A549 (cell line): Measurements from ENCODE around the gene INPP4B. TPM values are rescaled to one million over a fixed set of nuclear protein-coding genes. Genes with fewer than 3 reads are reported as not detected.
"Not testable (repeated sequence)": the region's sequence is repeated elsewhere in the genome, so short reads cannot be mapped to it uniquely, and the experiment has no call there.

ENCODE experiments used
- ATAC-seq, 2 experiments: fragments of 200-7000 bp in 1 of 2; fragments of >200 bp in 1 of 2; cut with Nextera tagmentation in 1 of 2; cut with Tn5 transposase in 1 of 2; 3 replicates each; pipeline versions ENCODE4 v1.8.0 to v1.9.1; 2018 to 2020; ENCODE audit warnings: mild to moderate bottlenecking in 1 of 2, moderate library complexity in 1 of 2
- CTCF ChIA-PET: fragments of 300-600 bp; sonication (Branson Sonifier 250); formaldehyde crosslinking; extraction: SDS; loops from one replicate; lab custom pipeline; 2021; ENCODE audit warnings: antibody characterized with exemption, inconsistent platforms; lab: Yijun Ruan, JAX
- POLR2A ChIA-PET: fragments of 350-600 bp; formaldehyde crosslinking; extraction: SDS; loops from one replicate; lab custom pipeline; 2021; ENCODE audit warnings: antibody characterized with exemption, inconsistent platforms; lab: Yijun Ruan, JAX
- DNase-seq, 2 experiments: peaks; one replicate each; pipeline versions ENCODE4 v3.0.0 to v3.0.0-alpha.2; 2011 to 2016; ENCODE audit warnings: low read depth in 1 of 2, low spot score in 1 of 2
- FAIRE-seq: peaks from 2 replicates; lab custom pipeline; 2011; peaks lifted over from hg19 to GRCh38; lab: Jason Lieb, UNC
- H3K27ac ChIP-seq, 2 experiments: fragments of >200 bp; sonication (Bioruptor Twin); formaldehyde crosslinking; 3 replicates each; pipeline ENCODE4 v1.5.1; 2016 to 2017
- H3K4me1 ChIP-seq: fragments of >200 bp; sonication (Bioruptor Twin); formaldehyde crosslinking; 3 replicates; pipeline ENCODE4 v1.6.1; 2016
- H3K4me2 ChIP-seq: fragments of >200 bp; sonication (Bioruptor Twin); formaldehyde crosslinking; 3 replicates; pipeline ENCODE4 v1.6.1; 2016
- H3K4me3 ChIP-seq: fragments of >200 bp; sonication (Bioruptor Twin); formaldehyde crosslinking; 3 replicates; pipeline ENCODE4 v1.5.1; 2016
- H3K9me3 ChIP-seq: fragments of >200 bp; sonication (Bioruptor Twin); formaldehyde crosslinking; 3 replicates; pipeline ENCODE4 v1.6.1; 2016
- CBX2 ChIP-seq: fragments of 200-600 bp; sonication (generic); IDR thresholded peaks from 2 replicates; pipeline ENCODE4 v1.6.1; 2016; ENCODE audit warnings: low read depth, mild to moderate bottlenecking, borderline replicate concordance
- CHD4 ChIP-seq: fragments of 200-600 bp; sonication (generic); IDR thresholded peaks from 2 replicates; pipeline ENCODE4 v1.6.1; 2016; ENCODE audit warnings: antibody characterized with exemption, mild to moderate bottlenecking, borderline replicate concordance
- E2F6 ChIP-seq: IDR thresholded peaks from 2 replicates; pipeline ENCODE4 v1.6.1; 2012; ENCODE audit warnings: low read depth, borderline replicate concordance
- EHF ChIP-seq: fragments of 250-450 bp; sonication (Bioruptor Pico); IDR thresholded peaks from 2 replicates; pipeline ENCODE4 v1.5.0; 2020; ENCODE audit warnings: mild to moderate bottlenecking
- EHMT2 ChIP-seq: fragments of 200-600 bp; sonication (generic); IDR thresholded peaks from 2 replicates; pipeline ENCODE4 v1.6.1; 2016; ENCODE audit warnings: antibody characterized with exemption, low read depth, mild to moderate bottlenecking, moderate library complexity
- FOXS1 ChIP-seq: fragments of 250-450 bp; sonication (Bioruptor Pico); IDR thresholded peaks from 2 replicates; pipeline ENCODE4 v1.5.0; 2020; ENCODE audit warnings: mild to moderate bottlenecking, moderate library complexity
- GATA3 ChIP-seq: IDR thresholded peaks from 2 replicates; pipeline ENCODE4 v1.6.1; 2012; ENCODE audit warnings: borderline replicate concordance
- HOXB5 ChIP-seq: fragments of 250-450 bp; sonication (Bioruptor Pico); IDR thresholded peaks from 2 replicates; pipeline ENCODE4 v1.5.0; 2020; ENCODE audit warnings: mild to moderate bottlenecking, moderate library complexity
- JUNB ChIP-seq: fragments of >200 bp; sonication (Bioruptor Twin); formaldehyde crosslinking; IDR thresholded peaks from 2 replicates; pipeline ENCODE4 v1.6.1; 2016
- KDM5A ChIP-seq: fragments of 200-600 bp; sonication (generic); IDR thresholded peaks from 2 replicates; pipeline ENCODE4 v1.6.1; 2016; ENCODE audit warnings: antibody characterized with exemption, mild to moderate bottlenecking
- MYC ChIP-seq: IDR thresholded peaks from 2 replicates; pipeline ENCODE4 v1.6.1; 2012; ENCODE audit warnings: mild to moderate bottlenecking, inconsistent platforms, low read length, improper control_type of control experiment, borderline replicate concordance
- NFE2L2 ChIP-seq: fragments of 150-350 bp; conservative IDR thresholded peaks from 2 replicates; pipeline ENCODE4 v1.6.1; 2014; ENCODE audit warnings: low read length
- NPAS2 ChIP-seq: fragments of 250-450 bp; sonication (Bioruptor Pico); IDR thresholded peaks from 2 replicates; pipeline ENCODE4 v1.8.0; 2022; ENCODE audit warnings: mild to moderate bottlenecking, moderate library complexity, borderline replicate concordance
- PHF8 ChIP-seq: fragments of 200-600 bp; sonication (generic); IDR thresholded peaks from 2 replicates; pipeline ENCODE4 v1.6.1; 2016; ENCODE audit warnings: low read depth, mild to moderate bottlenecking, antibody characterized with exemption, moderate library complexity, borderline replicate concordance
- POLR2A ChIP-seq: IDR thresholded peaks from 2 replicates; pipeline ENCODE4 v1.6.1; 2012; ENCODE audit warnings: mild to moderate bottlenecking, low read length
- POLR2AphosphoS2 ChIP-seq: conservative IDR thresholded peaks from 2 replicates; pipeline ENCODE4 v1.6.1; 2012; ENCODE audit warnings: low read length, improper control_type of control experiment, inconsistent platforms
- TP53 ChIP-seq: fragments of 250-450 bp; sonication (Bioruptor Pico); IDR thresholded peaks from 2 replicates; pipeline ENCODE4 v1.5.0; 2021; ENCODE audit warnings: mild to moderate bottlenecking, moderate library complexity
- ZNF302 ChIP-seq: fragments of 250-450 bp; sonication (Bioruptor Pico); IDR thresholded peaks from 2 replicates; pipeline ENCODE4 v1.9.0; 2021; ENCODE audit warnings: inconsistent platforms, mild to moderate bottlenecking, moderate library complexity
- WGBS: methylation state at CpG from one replicate; pipeline ENCODE4 v1.1.6; 2017; ENCODE audit errors: missing lambda C conversion rate; 5-methylcytosine and 5-hydroxymethylcytosine counted together
- polyA plus RNA-seq, 4 experiments: library from polyadenylated mRNA; depleted of rRNA in 3 of 4; stranded (reverse); fragments of >200 nt; fragmentation: RNase III in 1 of 4; extraction: RNeasy Plus Mini Kit Qiagen cat#74134 plus additional on column Dnase treatment in 1 of 4; gene quantifications; 2 replicates in 3 of 4; 3 replicates in 1 of 4; pipeline ENCODE4 v1.2.3, GENCODE V29; 2011 to 2017
- TF ChIP-seq, protein P1 (sequence below): fragments of 250-450 bp; sonication (Bioruptor Pico); IDR thresholded peaks from 2 replicates; pipeline ENCODE4 v1.5.0; 2020; ENCODE audit warnings: low read depth, mild to moderate bottlenecking, moderate library complexity
- TF ChIP-seq, protein P2 (sequence below): fragments of 150-350 bp; IDR thresholded peaks from 2 replicates; pipeline ENCODE4 v1.6.1; 2014; ENCODE audit warnings: low read depth, mild to moderate bottlenecking, low read length
- TF ChIP-seq, protein P3 (sequence below): fragments of 450-650 bp; IDR thresholded peaks from 2 replicates; pipeline ENCODE4 v1.6.1; 2014; ENCODE audit warnings: antibody characterized with exemption

Gene INPP4B
- polyA plus RNA-seq, 2 of the 4 experiments (the other 2 are of a cell fraction) = 7.2 to 14.9 TPM

DNA sequence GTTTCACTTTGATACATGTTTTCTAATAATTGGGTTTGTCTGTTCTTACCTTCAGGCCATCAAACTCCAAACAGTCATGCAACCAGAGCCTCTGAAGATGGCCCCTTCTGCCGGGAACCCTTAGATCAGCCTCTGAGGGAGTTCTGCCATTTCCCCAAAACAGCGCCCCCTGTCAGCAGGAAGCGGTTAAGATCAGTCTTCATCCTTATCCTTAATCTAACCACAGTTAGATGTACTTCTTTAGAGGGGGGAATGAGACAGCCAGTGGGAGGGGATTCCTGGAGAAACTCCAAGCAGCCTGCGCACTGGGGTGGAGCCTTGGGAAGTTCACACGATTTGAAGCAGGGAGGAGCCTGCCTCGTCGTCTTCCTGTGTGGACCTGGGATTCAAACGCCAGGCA is 185.4 kb downstream of the INPP4B start (continued):
- TF ChIP-seq, protein P1, sequence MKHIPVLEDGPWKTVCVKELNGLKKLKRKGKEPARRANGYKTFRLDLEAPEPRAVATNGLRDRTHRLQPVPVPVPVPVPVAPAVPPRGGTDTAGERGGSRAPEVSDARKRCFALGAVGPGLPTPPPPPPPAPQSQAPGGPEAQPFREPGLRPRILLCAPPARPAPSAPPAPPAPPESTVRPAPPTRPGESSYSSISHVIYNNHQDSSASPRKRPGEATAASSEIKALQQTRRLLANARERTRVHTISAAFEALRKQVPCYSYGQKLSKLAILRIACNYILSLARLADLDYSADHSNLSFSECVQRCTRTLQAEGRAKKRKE (CRISPR knock-in tag) = no peak
- no peak for TF ChIP-seq ZNF302 (CRISPR knock-in tag)
- no peak for TF ChIP-seq MYC
- TF ChIP-seq, all 56 proteins: peak for 0

- CTCF ChIA-PET = no interaction called here
- no peak for FAIRE-seq
- no peak overlapping the region for H3K27ac ChIP-seq
- no peak for TF ChIP-seq PHF8
- TF ChIP-seq TP53 (CRISPR knock-in tag) = no peak
- TF ChIP-seq, all 56 proteins: peak for 0
- Histone ChIP-seq H3K9me3 (peaks cover 37% of the 10 kb centered on the region), H3K4me1 (no peaks in the 10 kb centered on the region), H3K4me2 (no peak overlapping the region), H3K4me3 (no peak overlapping the region)
- WGBS = 54% methylated on average over 5 of the region's 5 CpGs
- POLR2A ChIA-PET = no interaction called here
- no peak for ATAC-seq
- DNase-seq = peak in 1 of 2 experiments; percentile 30
Observed at GRCh38 chr4:142656178-142656577, 189.9 kb downstream of the INPP4B start.

- Histone ChIP-seq H3K27ac (no peak overlapping the region), H3K4me1 (no peaks in the 10 kb centered on the region), H3K9me3 (no peaks in the 10 kb centered on the region)
- 60% methylated on average over 2 of the region's 5 CpGs for WGBS
- FAIRE-seq (no peak), DNase-seq (no peak), ATAC-seq (no peak)
- POLR2A ChIA-PET = no interaction called here
- CTCF ChIA-PET = interaction anchor here (1.2 kb wide), 1 partner anchor 11 kb away, joined by 3 read pairs; no protein-coding TSS in a partner anchor
- TF ChIP-seq MYC = no peak
- TF ChIP-seq POLR2A = no peak
- no peak for TF ChIP-seq CHD4
- TF ChIP-seq JUNB = no peak
- TF ChIP-seq TP53 (CRISPR knock-in tag) = no peak
- TF ChIP-seq FOXS1 (CRISPR knock-in tag) = no peak
- TF ChIP-seq ZNF302 (CRISPR knock-in tag) = no peak
- TF ChIP-seq HOXB5 (CRISPR knock-in tag) = no peak
- no peak for TF ChIP-seq POLR2AphosphoS2
- TF ChIP-seq EHF (CRISPR knock-in tag) = no peak
- TF ChIP-seq, all 56 proteins: peak for 0
- no peak overlapping the region for H3K4me3 ChIP-seq
- no peak overlapping the region for H3K4me2 ChIP-seq
Observed at GRCh38 chr4:142648378-142648777, 197.7 kb downstream of the INPP4B start.

DNA sequence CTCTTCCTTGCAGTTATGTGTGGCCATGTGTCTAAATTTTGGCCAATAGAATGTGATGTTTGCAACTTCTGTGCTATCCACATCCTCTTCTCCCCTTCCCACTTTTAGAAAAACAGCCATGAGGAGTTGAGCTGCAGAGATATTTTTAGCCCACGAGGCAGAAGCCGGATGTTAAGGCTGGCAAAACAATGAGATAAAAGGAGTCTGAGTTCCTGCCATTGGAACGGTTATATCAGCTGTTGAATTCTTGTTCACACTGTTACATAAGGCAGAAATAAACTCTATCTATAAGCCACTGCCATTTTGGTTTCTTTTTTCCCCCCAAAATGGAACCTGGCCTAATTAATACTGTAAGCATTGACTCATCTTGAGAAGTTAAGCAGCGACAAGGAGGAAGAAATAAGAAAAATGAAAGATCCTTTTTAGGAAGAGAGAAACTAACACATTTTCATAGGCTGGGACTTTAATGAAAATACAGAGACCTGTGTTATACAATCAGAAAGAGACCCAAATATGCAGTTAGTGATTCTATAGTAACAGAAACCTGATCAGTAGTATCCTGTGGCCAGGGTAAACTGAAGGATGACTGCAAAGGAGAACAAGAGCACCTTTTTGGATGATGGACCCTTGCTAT is 200.5 kb downstream of the INPP4B start:
- TF ChIP-seq PHF8 (no peak), NFE2L2 (no peak), GATA3 (no peak), KDM5A (no peak), NPAS2 (CRISPR knock-in tag) (no peak), CBX2 (no peak), E2F6 (no peak), EHF (CRISPR knock-in tag) (no peak), EHMT2 (no peak)
- TF ChIP-seq, protein P2, sequence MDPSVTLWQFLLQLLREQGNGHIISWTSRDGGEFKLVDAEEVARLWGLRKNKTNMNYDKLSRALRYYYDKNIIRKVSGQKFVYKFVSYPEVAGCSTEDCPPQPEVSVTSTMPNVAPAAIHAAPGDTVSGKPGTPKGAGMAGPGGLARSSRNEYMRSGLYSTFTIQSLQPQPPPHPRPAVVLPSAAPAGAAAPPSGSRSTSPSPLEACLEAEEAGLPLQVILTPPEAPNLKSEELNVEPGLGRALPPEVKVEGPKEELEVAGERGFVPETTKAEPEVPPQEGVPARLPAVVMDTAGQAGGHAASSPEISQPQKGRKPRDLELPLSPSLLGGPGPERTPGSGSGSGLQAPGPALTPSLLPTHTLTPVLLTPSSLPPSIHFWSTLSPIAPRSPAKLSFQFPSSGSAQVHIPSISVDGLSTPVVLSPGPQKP = no peak
- TF ChIP-seq, protein P3, sequence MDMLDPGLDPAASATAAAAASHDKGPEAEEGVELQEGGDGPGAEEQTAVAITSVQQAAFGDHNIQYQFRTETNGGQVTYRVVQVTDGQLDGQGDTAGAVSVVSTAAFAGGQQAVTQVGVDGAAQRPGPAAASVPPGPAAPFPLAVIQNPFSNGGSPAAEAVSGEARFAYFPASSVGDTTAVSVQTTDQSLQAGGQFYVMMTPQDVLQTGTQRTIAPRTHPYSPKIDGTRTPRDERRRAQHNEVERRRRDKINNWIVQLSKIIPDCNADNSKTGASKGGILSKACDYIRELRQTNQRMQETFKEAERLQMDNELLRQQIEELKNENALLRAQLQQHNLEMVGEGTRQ = no peak
- TF ChIP-seq, protein P1 (CRISPR knock-in tag) = no peak
- 70% methylated on average over 4 of the region's 4 CpGs for WGBS
- ChIA-PET CTCF (no interaction called here), POLR2A (no interaction called here)
- Histone ChIP-seq H3K4me1 (no peaks in the 10 kb centered on the region), H3K9me3 (no peaks in the 10 kb centered on the region), H3K4me3 (no peak overlapping the region), H3K27ac (no peak overlapping the region), H3K4me2 (no peak overlapping the region)
- FAIRE-seq (no peak), DNase-seq (no peak), ATAC-seq (no peak)

DNA sequence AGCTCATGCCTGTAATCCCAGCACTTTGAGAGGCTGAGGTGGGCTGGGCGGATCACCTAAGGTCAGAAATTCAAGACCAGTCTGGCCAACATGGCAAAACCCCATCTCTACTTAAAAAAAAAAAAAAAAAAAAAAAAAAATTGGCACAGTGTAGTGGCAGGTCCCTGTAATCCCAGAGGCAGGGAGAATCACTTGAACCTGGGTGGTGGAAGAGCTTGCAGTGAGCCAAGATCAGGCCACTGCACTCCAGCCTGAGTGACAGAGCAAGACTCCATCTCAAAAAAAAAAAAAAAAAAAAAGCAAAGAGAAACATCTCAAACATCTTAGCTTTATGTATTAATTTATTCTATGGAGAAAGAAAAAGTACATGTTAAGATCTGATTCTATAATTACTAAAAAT is 201.5 kb downstream of the INPP4B start:
- CTCF ChIA-PET, H3K9me3 ChIP-seq, H3K4me1 ChIP-seq, H3K27ac ChIP-seq, POLR2A ChIA-PET, ATAC-seq, H3K4me2 ChIP-seq, FAIRE-seq, DNase-seq, H3K4me3 ChIP-seq: not testable (repeated sequence)
- WGBS = 50% methylated on average over 1 of the region's 1 CpG
